Activated naive CD8-positive, alpha-beta T cell treated with anti-CD3 and anti-CD28 coated beads, Interleukin-2, amount 10 ng/mL, durations not matched to agents 7 days and 5 days (primary cell): ENCODE results near the gene INHBB. TPM values are rescaled to one million over a fixed set of nuclear protein-coding genes. Genes with fewer than 3 reads are reported as not detected.
"Not testable (repeated sequence)": the region's sequence is repeated elsewhere in the genome, so short reads cannot be mapped to it uniquely, and the experiment has no call there.

Experiments
- ATAC-seq: fragments of 150-1000 bp; cut with Tn5 transposase; one replicate; pipeline ENCODE4 v1.10.0; 2021; ENCODE audit warnings: low read depth, moderate library complexity
- POLR2A ChIA-PET: fragments of 350-600 bp; sonication (Branson Sonifier 250); formaldehyde crosslinking; loops from one replicate; lab custom pipeline; 2021; ENCODE audit warnings: antibody characterized with exemption; lab: Charles Lee
- DNase-seq: peaks from one replicate; pipeline ENCODE4 v3.0.0; 2021
- H3K27ac Mint-ChIP-seq: one replicate; pipeline ENCODE4 v1.8.0; 2022; ENCODE audit warnings: mild to moderate bottlenecking, mixed read lengths
- H3K27me3 Mint-ChIP-seq: one replicate; pipeline ENCODE4 v1.8.0; 2022; ENCODE audit warnings: mild to moderate bottlenecking, moderate library complexity, mixed read lengths
- H3K36me3 Mint-ChIP-seq: one replicate; pipeline ENCODE4 v1.8.0; 2021; ENCODE audit warnings: mild to moderate bottlenecking, mixed read lengths
- H3K4me1 Mint-ChIP-seq: one replicate; pipeline ENCODE4 v1.8.0; 2021; ENCODE audit warnings: mixed read lengths
- H3K4me3 Mint-ChIP-seq: one replicate; pipeline ENCODE4 v1.8.0; 2022; ENCODE audit warnings: mild to moderate bottlenecking, moderate library complexity, mixed read lengths
- H3K9me3 Mint-ChIP-seq: one replicate; pipeline ENCODE4 v1.8.0; 2021; ENCODE audit warnings: mixed read lengths
- total RNA-seq, 2 experiments: library from RNA; stranded (reverse); gene quantifications; one replicate each; pipeline ENCODE4 v1.2.3, GENCODE V29; 2021

Gene INHBB
- total RNA-seq, 2 experiments from 2014 or later: not detected

DNA sequence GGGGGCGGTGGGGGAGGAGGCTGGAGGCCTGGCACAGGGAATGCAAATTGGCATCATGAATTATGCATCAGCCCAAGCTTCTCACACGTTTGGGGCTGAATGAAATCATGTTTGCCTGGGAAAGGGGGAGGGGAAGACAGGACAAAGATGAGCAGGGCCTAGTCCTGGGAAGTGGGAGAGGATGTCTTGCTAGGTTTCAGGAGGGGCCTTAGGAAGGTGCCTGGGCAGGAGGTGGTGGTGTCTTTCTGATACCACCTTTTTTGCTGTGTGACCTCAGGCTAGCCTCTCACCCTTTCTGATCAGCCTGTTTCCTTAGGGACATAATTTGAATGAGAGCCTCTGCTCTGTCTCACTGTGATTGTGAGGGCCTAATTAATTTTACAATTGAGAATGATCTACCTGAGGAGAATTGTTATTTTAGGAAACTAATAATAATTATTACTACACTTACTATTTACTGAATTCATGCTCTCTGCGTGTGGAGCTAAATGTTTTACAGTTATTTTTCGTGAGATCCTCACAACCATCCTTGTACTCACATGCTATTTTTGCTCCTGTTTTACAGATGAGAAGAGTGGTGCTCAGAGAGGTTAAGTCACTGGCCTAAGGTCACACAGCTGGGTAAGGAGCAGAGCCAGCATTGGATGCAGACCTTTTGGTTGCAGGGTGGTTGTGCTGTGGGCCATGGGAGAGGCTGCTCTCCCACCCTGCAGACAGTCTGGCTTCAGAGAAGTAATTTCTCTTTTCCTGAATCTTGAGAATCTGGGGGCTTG, 39.6 kb downstream of the INHBB start:
- Mint-ChIP-seq H3K4me3 (no peak overlapping the region), H3K4me1 (peaks cover 3% of the 10 kb centered on the region), H3K9me3 (no peaks in the 10 kb centered on the region), H3K27me3 (peaks cover 7% of the 10 kb centered on the region), H3K27ac (no peak overlapping the region), H3K36me3 (no peaks in the 10 kb centered on the region)
- POLR2A ChIA-PET: no interaction called here
- ATAC-seq: no peak
- DNase-seq: no peak

DNA sequence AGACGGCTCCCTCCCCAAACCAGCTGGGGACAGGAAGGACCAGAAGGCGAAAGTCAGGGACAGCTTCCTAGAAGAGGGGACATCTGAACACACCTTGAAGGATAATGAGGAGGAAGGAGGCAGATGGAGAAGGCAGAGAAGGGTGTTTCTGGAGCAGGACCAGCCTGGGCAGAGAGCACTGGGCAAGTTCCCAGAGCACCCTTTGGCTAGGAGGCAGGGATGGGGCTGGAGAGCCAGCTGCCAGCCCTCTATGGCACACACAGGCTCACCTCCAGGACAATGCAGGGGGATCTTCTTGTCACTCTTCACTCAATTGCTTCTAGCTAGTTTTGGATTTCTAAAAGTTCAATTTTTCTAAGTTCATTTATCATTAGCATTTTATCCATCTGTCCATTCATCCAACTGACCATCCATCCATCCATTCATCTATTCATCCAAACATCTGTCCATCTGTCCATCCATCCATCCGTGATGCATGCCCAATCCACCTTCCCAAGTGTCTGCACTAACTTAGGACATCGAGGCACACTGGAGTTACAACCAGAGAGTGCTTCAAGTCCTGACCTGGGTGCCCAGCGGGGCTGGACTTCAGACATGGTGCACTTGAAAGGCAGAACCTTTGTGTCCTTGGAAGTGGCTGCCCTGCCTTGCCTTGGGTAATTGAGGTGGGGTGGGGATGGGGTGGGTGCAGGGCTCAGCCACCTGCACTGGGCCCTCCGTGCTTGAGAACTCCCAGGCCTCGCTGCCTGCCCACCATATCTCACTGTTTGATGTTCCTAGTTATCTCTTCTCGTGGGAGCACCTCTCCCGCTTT, 42.5 kb downstream of the INHBB start:
- DNase-seq: peak; percentile 10
- Mint-ChIP-seq H3K4me1 (peaks cover 3% of the 10 kb centered on the region), H3K36me3 (no peaks in the 10 kb centered on the region), H3K9me3 (no peaks in the 10 kb centered on the region), H3K27me3 (peaks cover 7% of the 10 kb centered on the region), H3K27ac (no peak overlapping the region), H3K4me3 (no peak overlapping the region)
- no peak for ATAC-seq
- POLR2A ChIA-PET: no interaction called here

DNA sequence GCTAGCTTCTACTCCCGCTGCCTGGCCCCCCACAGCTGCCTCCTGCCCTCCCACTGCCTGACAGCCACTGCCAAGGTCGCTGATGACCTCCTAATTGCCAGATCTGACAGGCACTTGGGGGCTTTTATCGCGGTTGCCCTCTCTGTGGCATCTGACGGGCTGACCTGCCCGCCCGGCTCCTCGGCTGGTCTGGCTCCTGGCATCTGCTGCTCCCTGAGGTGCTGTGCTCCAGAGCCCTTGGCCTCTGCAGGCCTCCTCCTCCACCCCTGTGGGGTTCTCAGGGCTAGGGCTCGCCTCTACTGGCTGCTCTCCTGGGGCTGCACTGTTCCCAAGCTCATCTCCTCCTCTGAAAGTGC, 43.1 kb downstream of the INHBB start:
- Mint-ChIP-seq H3K27me3 (peaks cover 7% of the 10 kb centered on the region), H3K36me3 (no peaks in the 10 kb centered on the region), H3K4me1 (peaks cover 3% of the 10 kb centered on the region), H3K27ac (no peak overlapping the region), H3K9me3 (no peaks in the 10 kb centered on the region), H3K4me3 (no peak overlapping the region)
- POLR2A ChIA-PET: no interaction called here
- DNase-seq (peak; percentile 12), ATAC-seq (no peak)

DNA sequence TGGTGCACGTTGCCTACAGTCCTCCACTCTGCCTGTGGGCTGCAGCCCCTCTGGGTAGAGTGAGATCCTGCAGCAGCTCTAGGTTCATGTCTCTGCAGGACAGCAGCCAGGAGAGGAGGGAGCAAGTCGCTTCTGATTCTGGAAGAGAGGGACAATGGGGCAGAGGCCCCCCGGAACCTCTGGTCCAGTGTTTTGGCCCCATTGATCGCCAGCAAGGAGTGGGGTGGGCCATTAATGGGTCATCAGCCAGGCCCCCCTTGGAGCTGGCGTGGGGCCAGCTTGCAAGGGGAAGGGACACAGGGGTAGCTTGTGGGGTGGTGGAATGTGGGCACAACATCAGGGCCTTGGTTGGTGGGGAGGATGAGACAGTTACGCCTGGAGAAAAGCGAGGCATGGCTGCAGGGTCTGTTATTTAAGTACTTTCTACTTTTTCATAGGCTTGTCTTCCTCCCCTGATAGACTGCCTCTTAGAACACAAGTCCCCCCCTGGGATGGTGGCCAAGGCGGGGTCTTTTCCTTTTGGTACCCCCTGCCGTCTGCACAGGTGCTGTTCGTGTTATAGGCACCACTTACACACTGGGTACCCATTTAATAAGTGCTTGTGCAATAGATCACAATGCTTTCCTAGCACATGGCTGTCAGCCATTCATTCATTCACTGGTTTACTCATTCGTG, 44.6 kb downstream of the INHBB start:
- DNase-seq (peak; percentile 11), ATAC-seq (no peak)
- no peak overlapping the region for H3K27ac Mint-ChIP-seq
- peaks cover 3% of the 10 kb centered on the region for H3K4me1 Mint-ChIP-seq
- H3K36me3 Mint-ChIP-seq: no peaks in the 10 kb centered on the region
- peaks cover 10% of the 10 kb centered on the region for H3K27me3 Mint-ChIP-seq
- no peak overlapping the region for H3K4me3 Mint-ChIP-seq
- H3K9me3 Mint-ChIP-seq: no peaks in the 10 kb centered on the region
- POLR2A ChIA-PET: no interaction called here

DNA sequence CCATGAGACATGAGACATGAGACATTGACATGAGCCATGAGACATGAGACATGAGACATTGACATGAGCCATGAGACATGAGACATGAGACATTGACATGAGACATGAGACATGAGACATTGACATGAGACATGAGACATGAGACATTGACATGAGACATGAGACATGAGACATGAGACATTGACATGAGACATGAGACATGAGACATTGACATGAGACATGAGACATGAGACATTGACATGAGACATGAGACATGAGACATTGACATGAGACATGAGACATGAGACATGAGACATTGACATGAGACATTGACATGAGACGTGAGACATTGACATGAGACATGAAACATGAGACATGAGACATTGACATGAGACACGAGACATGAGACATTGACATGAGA, 45.4 kb downstream of the INHBB start:
- H3K27me3 Mint-ChIP-seq: peaks cover 10% of the 10 kb centered on the region
- H3K27ac Mint-ChIP-seq, ATAC-seq, H3K9me3 Mint-ChIP-seq, POLR2A ChIA-PET, DNase-seq, H3K36me3 Mint-ChIP-seq, H3K4me1 Mint-ChIP-seq, H3K4me3 Mint-ChIP-seq: not testable (repeated sequence)

DNA sequence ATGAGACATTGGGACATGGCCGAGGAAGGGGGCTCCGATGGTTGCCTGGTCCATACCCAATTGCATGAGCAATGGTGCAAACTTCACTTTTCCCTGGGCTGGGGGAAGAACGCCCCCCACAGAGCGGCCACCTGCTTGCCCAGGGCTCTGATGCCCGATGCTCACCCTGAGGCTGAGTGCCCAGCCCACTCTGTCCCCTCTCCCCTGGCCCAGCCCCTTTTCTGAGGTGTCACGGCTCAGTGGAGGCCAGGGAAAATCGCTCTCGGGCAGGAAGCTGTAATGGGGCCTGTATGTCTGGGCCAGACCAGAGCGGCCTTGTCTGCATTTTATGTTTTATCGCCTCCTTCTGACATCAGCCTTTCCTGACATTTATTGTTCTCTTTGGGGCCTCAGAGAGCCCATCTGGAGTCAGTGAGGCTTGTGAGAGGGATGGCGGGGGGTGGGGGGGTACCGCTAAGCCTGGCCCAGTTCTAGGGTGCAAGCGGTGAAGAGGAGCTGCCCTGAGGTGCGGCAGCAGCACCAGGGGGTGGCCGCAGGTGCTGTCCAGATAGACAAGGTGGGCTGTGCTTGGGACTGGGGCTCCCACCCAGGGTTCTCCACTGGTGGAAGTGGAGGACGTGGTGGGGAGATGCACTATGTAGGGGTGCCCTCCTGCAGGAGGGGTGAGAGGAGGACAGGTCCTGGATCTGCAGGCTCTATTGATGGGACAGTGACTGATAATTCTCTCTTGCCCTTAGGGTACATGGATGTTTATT, 46.2 kb downstream of the INHBB start:
- Mint-ChIP-seq H3K27me3 (peaks cover 13% of the 10 kb centered on the region), H3K4me3 (no peak overlapping the region), H3K4me1 (no peaks in the 10 kb centered on the region), H3K36me3 (no peaks in the 10 kb centered on the region), H3K27ac (no peak overlapping the region), H3K9me3 (no peaks in the 10 kb centered on the region)
- POLR2A ChIA-PET: no interaction called here
- ATAC-seq: no peak
- no peak for DNase-seq

DNA sequence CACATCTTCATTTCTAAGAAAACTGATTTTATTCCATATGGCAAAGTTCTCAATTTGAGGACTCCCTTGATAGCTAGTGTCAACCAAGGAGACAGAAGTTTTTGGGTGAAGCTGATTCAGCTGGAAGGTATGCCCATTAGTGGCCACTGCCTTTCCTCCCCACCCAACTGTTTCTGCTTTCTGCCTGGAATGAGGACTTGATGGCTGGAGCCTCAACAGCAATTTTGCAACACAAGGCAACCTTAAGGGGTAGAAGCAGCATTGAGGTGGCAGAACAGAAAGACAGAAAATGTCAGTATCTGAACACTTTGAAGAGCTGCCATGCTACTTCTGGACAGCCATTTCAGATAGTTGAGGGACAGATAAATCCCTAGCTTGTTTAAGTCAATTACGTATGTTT, 47.0 kb downstream of the INHBB start:
- H3K27me3 Mint-ChIP-seq: peaks cover 13% of the 10 kb centered on the region
- POLR2A ChIA-PET: no interaction called here
- DNase-seq: no peak
- H3K9me3 Mint-ChIP-seq: no peaks in the 10 kb centered on the region
- no peaks in the 10 kb centered on the region for H3K36me3 Mint-ChIP-seq
- ATAC-seq: no peak
- H3K4me3 Mint-ChIP-seq: no peak overlapping the region
- H3K27ac Mint-ChIP-seq: no peak overlapping the region
- H3K4me1 Mint-ChIP-seq: no peaks in the 10 kb centered on the region

DNA sequence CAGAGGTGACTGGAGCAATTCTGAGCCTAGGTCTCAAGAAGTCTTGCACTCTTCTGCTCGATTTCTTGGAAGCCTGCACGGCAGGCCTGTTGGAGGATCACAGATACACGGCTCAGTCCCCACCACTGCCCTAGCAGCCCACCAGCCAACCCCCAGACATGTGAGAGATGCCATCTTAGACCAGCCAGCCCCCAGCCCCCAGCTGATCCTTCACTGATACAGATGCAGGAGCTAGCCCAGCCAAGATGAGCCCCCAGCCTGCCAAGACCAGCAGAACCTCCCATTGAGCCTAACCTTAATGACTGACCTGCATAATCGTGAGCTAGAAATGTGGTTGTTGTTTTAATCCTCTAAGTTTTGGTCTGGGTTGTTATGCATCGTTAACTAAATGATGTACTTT, 47.5 kb downstream of the INHBB start:
- Mint-ChIP-seq H3K9me3 (no peaks in the 10 kb centered on the region), H3K4me3 (no peak overlapping the region), H3K4me1 (no peaks in the 10 kb centered on the region), H3K27me3 (peaks cover 13% of the 10 kb centered on the region), H3K36me3 (no peaks in the 10 kb centered on the region), H3K27ac (no peak overlapping the region)
- ATAC-seq: no peak
- POLR2A ChIA-PET: no interaction called here
- no peak for DNase-seq

DNA sequence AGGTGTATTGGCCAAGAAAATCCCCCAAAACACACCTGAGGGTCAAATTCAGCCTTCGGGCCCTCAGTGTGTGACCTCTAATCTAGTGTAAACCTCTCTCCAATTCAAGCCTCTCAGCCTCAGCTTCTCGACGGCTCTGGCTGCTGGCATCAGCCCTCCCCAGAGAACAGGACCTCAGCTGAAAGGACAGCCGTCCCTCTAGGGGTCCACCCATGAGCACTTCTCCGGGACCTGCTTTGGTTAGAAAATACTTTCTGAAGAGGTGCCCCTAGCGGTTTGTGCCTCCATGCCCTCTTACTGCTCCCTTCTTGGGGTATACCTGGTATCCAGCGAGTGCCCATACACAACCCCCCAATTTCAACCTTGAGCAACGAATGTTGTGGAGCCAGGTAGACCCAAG, 48.8 kb downstream of the INHBB start:
- POLR2A ChIA-PET: no interaction called here
- H3K27ac Mint-ChIP-seq: no peak overlapping the region
- no peaks in the 10 kb centered on the region for H3K9me3 Mint-ChIP-seq
- H3K36me3 Mint-ChIP-seq: no peaks in the 10 kb centered on the region
- DNase-seq (no peak), ATAC-seq (no peak)
- H3K4me3 Mint-ChIP-seq: no peak overlapping the region
- no peaks in the 10 kb centered on the region for H3K4me1 Mint-ChIP-seq
- peaks cover 7% of the 10 kb centered on the region for H3K27me3 Mint-ChIP-seq

DNA sequence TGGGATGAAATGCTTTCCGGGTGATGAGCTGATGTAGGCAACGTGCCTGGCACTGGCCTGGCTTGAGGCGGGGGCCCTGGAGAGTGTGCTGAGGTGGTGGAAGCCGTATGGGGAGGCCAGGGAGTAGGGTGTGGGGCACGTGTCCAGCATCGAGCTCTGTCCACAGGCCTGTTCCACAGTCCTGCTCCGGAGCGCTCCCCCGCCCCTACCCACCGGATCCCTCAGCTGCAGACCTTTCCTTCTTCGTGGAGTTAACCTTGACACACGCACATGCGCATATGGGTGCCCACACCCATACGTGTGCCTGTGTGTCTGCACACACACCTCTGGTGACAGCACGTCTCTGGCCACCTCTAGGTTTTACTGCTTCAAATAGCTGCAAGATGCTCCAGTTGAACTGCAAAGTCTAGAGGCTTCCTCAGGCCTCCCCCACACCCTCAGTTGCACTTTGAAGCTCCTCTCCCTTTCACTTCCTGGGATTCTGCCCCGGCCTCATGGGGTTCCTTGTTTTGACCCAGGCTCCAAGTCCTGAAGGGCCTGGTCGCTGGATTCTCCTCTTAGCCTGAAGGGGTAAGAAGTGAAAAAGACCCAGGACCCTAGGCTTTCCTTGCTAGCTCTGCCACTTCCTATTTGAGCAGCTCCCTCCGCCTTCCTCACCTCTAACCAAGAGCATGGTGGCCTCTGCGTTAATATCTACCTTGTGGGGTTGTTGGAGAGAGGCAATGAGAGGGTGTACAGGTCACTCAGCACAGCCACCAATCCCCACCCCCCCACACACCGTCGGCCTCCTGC, 49.5 kb downstream of the INHBB start:
- no peak for DNase-seq
- Mint-ChIP-seq H3K4me1 (no peaks in the 10 kb centered on the region), H3K9me3 (no peaks in the 10 kb centered on the region), H3K36me3 (no peaks in the 10 kb centered on the region), H3K4me3 (no peak overlapping the region), H3K27ac (no peak overlapping the region), H3K27me3 (peaks cover 5% of the 10 kb centered on the region)
- POLR2A ChIA-PET: no interaction called here
- no peak for ATAC-seq

DNA sequence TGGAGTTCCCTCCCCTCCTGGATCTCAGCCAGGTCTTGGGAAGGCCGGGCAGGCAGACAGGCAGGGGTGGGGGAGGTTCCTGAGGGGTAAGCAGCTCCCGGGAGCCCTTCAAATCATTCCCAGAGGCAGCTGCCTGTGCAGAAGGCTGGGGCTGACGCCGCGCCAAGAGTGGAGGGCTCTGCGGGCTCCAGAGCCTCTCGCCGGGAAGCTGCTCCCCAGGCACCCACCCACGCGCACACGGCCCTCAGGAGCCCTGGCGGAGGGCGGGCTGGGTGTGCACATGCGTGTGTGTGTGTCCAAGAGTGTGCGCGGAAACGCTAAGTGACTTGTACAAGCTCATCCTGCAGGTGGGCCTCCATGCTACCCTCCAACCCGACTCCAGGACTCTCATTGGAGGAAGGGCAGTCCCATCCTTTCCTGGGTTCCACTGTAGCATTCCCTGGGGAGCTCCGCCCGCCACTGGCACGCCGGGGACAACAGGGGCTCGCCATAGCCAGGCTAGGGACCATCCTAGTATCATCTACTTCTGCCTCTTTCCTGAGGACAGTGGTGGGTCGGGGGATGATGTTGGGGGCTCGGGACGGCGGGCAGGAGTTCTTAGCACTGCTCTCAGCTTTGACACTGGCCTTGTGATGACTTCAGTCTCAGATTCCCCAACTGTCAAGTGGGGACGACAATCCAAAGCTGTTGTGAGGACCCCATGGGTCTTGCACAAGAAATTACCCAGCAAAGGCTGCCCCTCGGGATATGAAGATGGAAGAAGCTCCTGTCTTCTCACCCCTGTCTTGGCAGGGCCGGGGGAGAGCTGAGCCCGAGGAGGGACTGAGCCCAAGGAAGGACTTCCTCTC, 50.3 kb downstream of the INHBB start:
- Mint-ChIP-seq H3K27ac (no peak overlapping the region), H3K4me1 (no peaks in the 10 kb centered on the region), H3K36me3 (no peaks in the 10 kb centered on the region), H3K27me3 (peaks cover 5% of the 10 kb centered on the region), H3K4me3 (no peak overlapping the region), H3K9me3 (no peaks in the 10 kb centered on the region)
- POLR2A ChIA-PET: no interaction called here
- DNase-seq (no peak), ATAC-seq (no peak)
